Neuronal stem cell (in vitro differentiated cells): ENCODE measurements around the gene FILIP1L.

Experiments used
- DNase-seq: peaks from one replicate; pipeline ENCODE4 v3.0.0-alpha.2; 2013; ENCODE audit warnings: low spot score
- H2AFZ ChIP-seq: one replicate; pipeline ENCODE4 v1.6.1; 2013; ENCODE audit warnings: mild to moderate bottlenecking, low read length, inconsistent platforms
- H2AK5ac ChIP-seq: 2 replicates; pipeline ENCODE4 v1.6.1; 2013; ENCODE audit warnings: low read depth, mild to moderate bottlenecking, inconsistent platforms, low read length, moderate library complexity, mixed read lengths
- H2BK120ac ChIP-seq: 2 replicates; pipeline ENCODE4 v1.6.1; 2013; ENCODE audit warnings: low read depth, mild to moderate bottlenecking, inconsistent platforms, low read length, moderate library complexity, mixed read lengths
- H2BK12ac ChIP-seq: one replicate; pipeline ENCODE4 v1.6.1; 2013; ENCODE audit warnings: low read length, inconsistent platforms
- H2BK15ac ChIP-seq: 2 replicates; pipeline ENCODE4 v1.6.1; 2013; ENCODE audit warnings: mild to moderate bottlenecking, low read length, inconsistent platforms, mixed read lengths
- H2BK5ac ChIP-seq: one replicate; pipeline ENCODE4 v1.6.1; 2013; ENCODE audit warnings: inconsistent platforms, mild to moderate bottlenecking, low read length, moderate library complexity
- H3K14ac ChIP-seq: one replicate; pipeline ENCODE4 v1.6.1; 2013; ENCODE audit warnings: low read length, inconsistent platforms
- H3K18ac ChIP-seq: 2 replicates; pipeline ENCODE4 v1.6.1; 2013; ENCODE audit warnings: low read length, inconsistent platforms
- H3K23ac ChIP-seq: 2 replicates; pipeline ENCODE4 v1.6.1; 2013; ENCODE audit warnings: low read depth, mild to moderate bottlenecking, mixed read lengths, low read length, inconsistent platforms; ENCODE audit not compliant: poor library complexity
- H3K27ac ChIP-seq: replicated peaks from 3 replicates; pipeline ENCODE4 v1.5.1; 2013; ENCODE audit warnings: low read length, inconsistent platforms
- H3K27me3 ChIP-seq, 3 experiments: 2 replicates each; pipeline ENCODE4 v1.6.1; 2013; ENCODE audit warnings: low read length in 3 of 3, mild to moderate bottlenecking in 2 of 3, inconsistent platforms in 1 of 3, low read depth in 1 of 3, mixed read lengths in 1 of 3, moderate library complexity in 1 of 3; ENCODE audit not compliant: control insufficient read depth in 3 of 3, insufficient read depth in 3 of 3
- H3K36me3 ChIP-seq, 2 donors: replicated peaks in 1 of 2; 2 replicates each; pipeline ENCODE4 v1.6.1; 2013; ENCODE audit warnings: low read length in 2 of 2; ENCODE audit not compliant: control insufficient read depth in 2 of 2, insufficient read depth in 2 of 2
- H3K4ac ChIP-seq: 2 replicates; pipeline ENCODE4 v1.6.1; 2013; ENCODE audit warnings: inconsistent platforms, mild to moderate bottlenecking, low read length, moderate library complexity
- H3K4me1 ChIP-seq, 2 donors: 1 replicate in 1 of 2; 2 replicates in 1 of 2; pipeline ENCODE4 v1.6.1; 2013; ENCODE audit warnings: low read length in 2 of 2, low read depth in 1 of 2; ENCODE audit not compliant: control insufficient read depth in 2 of 2, insufficient read depth in 1 of 2
- H3K4me2 ChIP-seq: one replicate; pipeline ENCODE4 v1.6.1; 2013; ENCODE audit warnings: mild to moderate bottlenecking, low read length, inconsistent platforms; ENCODE audit not compliant: insufficient read depth, poor library complexity, severe bottlenecking
- H3K4me3 ChIP-seq, 2 donors: 2 replicates each; pipeline ENCODE4 v1.5.1; 2013; ENCODE audit warnings: low read length in 2 of 2, mild to moderate bottlenecking in 2 of 2, inconsistent platforms in 1 of 2, moderate library complexity in 1 of 2
- H3K79me1 ChIP-seq: one replicate; pipeline ENCODE4 v1.6.1; 2013; ENCODE audit warnings: low read depth, mild to moderate bottlenecking, inconsistent platforms, low read length, moderate library complexity
- H3K9ac ChIP-seq: one replicate; pipeline ENCODE4 v1.6.1; 2013; ENCODE audit warnings: mild to moderate bottlenecking, low read depth, low read length, inconsistent platforms; ENCODE audit not compliant: poor library complexity
- H3K9me3 ChIP-seq, 2 donors: replicated peaks in 1 of 2; 2 replicates each; pipeline versions ENCODE3 to v1.6.1; 2013; ENCODE audit warnings: low read length in 2 of 2, mild to moderate bottlenecking in 2 of 2, inconsistent platforms in 1 of 2, low read depth in 1 of 2, mixed read lengths in 1 of 2, moderate library complexity in 1 of 2; ENCODE audit not compliant: control insufficient read depth in 2 of 2, insufficient read depth in 1 of 2
- H4K8ac ChIP-seq: one replicate; pipeline ENCODE4 v1.6.1; 2013; ENCODE audit warnings: low read depth, mild to moderate bottlenecking, inconsistent platforms, low read length, moderate library complexity
- H4K91ac ChIP-seq: one replicate; pipeline ENCODE4 v1.6.1; 2013; ENCODE audit warnings: low read length, low read depth, mild to moderate bottlenecking, inconsistent platforms; ENCODE audit not compliant: poor library complexity
- WGBS, 2 donors: extraction: QIAGEN DNeasy Blood & Tissue Kit; methylation state at CpG; one replicate each; pipeline ENCODE4 v1.1.7; 2013; ENCODE audit warnings: missing lambda C conversion rate in 2 of 2, mixed read lengths in 1 of 2; ENCODE audit not compliant: insufficient read length in 2 of 2, insufficient replicate concordance in 1 of 2; ENCODE audit errors: extremely low coverage in 2 of 2; 5-methylcytosine and 5-hydroxymethylcytosine counted together

The FILIP1L gene

GRCh38 chr3:100010087-100010417 is 104.2 kb downstream of the FILIP1L start:
- no peak overlapping the region for H3K18ac ChIP-seq
- no peaks in the 10 kb centered on the region for H3K27me3 ChIP-seq
- H3K4me1 ChIP-seq, result peaks cover 4% of the 10 kb centered on the region in 2 donors
- no peak overlapping the region for H2BK5ac ChIP-seq
- no peak overlapping the region for H2BK12ac ChIP-seq
- no peaks in the 10 kb centered on the region for H3K79me1 ChIP-seq
- no CpG with 5 or more reads among the region's 1 CpG for WGBS, 2 donors
- no peak overlapping the region for H2AFZ ChIP-seq
- no peaks in the 10 kb centered on the region for H3K36me3 ChIP-seq
- peaks cover 0 to 3% of the 10 kb centered on the region in 2 donors for H3K9me3 ChIP-seq
- H3K4me3 ChIP-seq, result no peak overlapping the region
- no peak overlapping the region for H3K4ac ChIP-seq
- H3K9ac ChIP-seq, result no peak overlapping the region
- no peak overlapping the region for H3K27ac ChIP-seq
- no peak overlapping the region for H3K23ac ChIP-seq
- H2AK5ac ChIP-seq, result no peak overlapping the region
- H4K8ac ChIP-seq, result no peak overlapping the region
- no peak overlapping the region for H2BK120ac ChIP-seq
- no peak overlapping the region for H3K4me2 ChIP-seq
- no peak overlapping the region for H4K91ac ChIP-seq
- no peak overlapping the region for H2BK15ac ChIP-seq
- no peak for DNase-seq
- H3K14ac ChIP-seq, result no peak overlapping the region

- WGBS, 2 donors, result no CpG with 5 or more reads among the region's 5 CpGs
- Histone ChIP-seq H2BK120ac (no peak overlapping the region), H3K79me1 (no peaks in the 10 kb centered on the region), H2BK15ac (no peak overlapping the region), H3K4ac (no peak overlapping the region), H2BK12ac (no peak overlapping the region), H3K4me2 (no peak overlapping the region), H3K4me1 (peaks cover 4% of the 10 kb centered on the region in 2 donors), H3K27ac (no peak overlapping the region), H3K18ac (no peak overlapping the region), H2AFZ (no peak overlapping the region), H3K36me3 (no peaks in the 10 kb centered on the region), H3K23ac (no peak overlapping the region), H4K8ac (no peak overlapping the region), H3K27me3 (no peaks in the 10 kb centered on the region), H2AK5ac (no peak overlapping the region), H3K9me3 (no peaks in the 10 kb centered on the region), H2BK5ac (no peak overlapping the region), H3K14ac (no peak overlapping the region), H4K91ac (no peak overlapping the region), H3K9ac (no peak overlapping the region), H3K4me3 (no peak overlapping the region)
- DNase-seq, result no peak
These were observed 104.8 kb downstream of the FILIP1L start for GRCh38 chr3:100009276-100010086.

DNA sequence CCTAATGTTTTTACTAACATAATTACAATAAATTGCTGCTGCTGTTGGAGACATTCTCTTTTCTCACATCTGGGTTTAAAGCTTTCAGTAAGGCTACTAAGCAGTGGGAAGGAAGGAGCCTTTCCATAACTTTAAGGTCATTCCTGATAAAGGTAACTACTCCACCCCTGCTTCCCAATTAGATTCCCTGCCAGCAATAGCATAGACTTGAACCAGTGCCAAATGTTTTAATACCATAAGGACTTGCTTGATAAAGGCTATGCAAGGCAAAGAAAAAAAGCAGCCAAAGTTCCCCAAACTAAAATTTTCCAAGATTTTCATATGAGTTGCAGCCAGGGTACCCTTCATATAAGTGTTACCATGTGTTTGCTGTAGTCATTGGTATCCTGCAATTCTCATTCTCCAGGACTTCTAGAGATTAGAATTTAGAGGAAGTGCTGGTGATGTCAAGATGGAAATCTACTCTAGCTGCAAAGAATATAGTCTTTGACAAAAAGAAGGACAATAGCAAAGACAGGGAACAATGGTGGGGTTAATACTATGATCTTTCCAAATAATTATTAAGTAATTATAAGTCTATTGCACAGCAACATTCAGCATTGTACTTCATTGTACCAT is 106.1 kb downstream of the FILIP1L start:
- no peak overlapping the region for H4K91ac ChIP-seq
- H3K4me3 ChIP-seq, result no peak overlapping the region
- H2BK12ac ChIP-seq, result no peak overlapping the region
- no peaks in the 10 kb centered on the region for H3K79me1 ChIP-seq
- no peak overlapping the region for H2AK5ac ChIP-seq
- no peaks in the 10 kb centered on the region for H3K36me3 ChIP-seq
- H4K8ac ChIP-seq, result no peak overlapping the region
- no peak overlapping the region for H2AFZ ChIP-seq
- no peak overlapping the region for H3K9ac ChIP-seq
- H3K9me3 ChIP-seq, result no peaks in the 10 kb centered on the region
- no peak overlapping the region for H3K27ac ChIP-seq
- no peak overlapping the region for H3K23ac ChIP-seq
- H2BK5ac ChIP-seq, result no peak overlapping the region
- no peaks in the 10 kb centered on the region for H3K27me3 ChIP-seq
- no peak overlapping the region for H2BK120ac ChIP-seq
- no peak overlapping the region for H2BK15ac ChIP-seq
- H3K4ac ChIP-seq, result no peak overlapping the region
- H3K4me1 ChIP-seq, result peaks cover 4% of the 10 kb centered on the region in 2 donors
- no peak overlapping the region for H3K4me2 ChIP-seq
- no peak overlapping the region for H3K14ac ChIP-seq
- no peak overlapping the region for H3K18ac ChIP-seq
- DNase-seq, result no peak

- Histone ChIP-seq H3K4me1 (peaks cover 4% of the 10 kb centered on the region in 2 donors), H3K79me1 (no peaks in the 10 kb centered on the region)
- WGBS, 2 donors, result no CpG with 5 or more reads among the region's 3 CpGs
These were observed 107.0 kb downstream of the FILIP1L start for GRCh38 chr3:100007313-100007712.

More at GRCh38 chr3:100007313-100007712, 107.0 kb downstream of the FILIP1L start:
- Histone ChIP-seq H3K9ac (no peak overlapping the region), H4K91ac (no peak overlapping the region), H3K27ac (no peak overlapping the region), H4K8ac (no peak overlapping the region), H3K4ac (no peak overlapping the region), H3K9me3 (no peaks in the 10 kb centered on the region), H2BK120ac (no peak overlapping the region), H2BK12ac (no peak overlapping the region), H3K4me2 (no peak overlapping the region), H3K23ac (no peak overlapping the region), H2BK5ac (no peak overlapping the region), H3K36me3 (no peaks in the 10 kb centered on the region), H3K14ac (no peak overlapping the region), H2AFZ (no peak overlapping the region), H3K27me3 (no peaks in the 10 kb centered on the region), H3K4me3 (no peak overlapping the region), H3K18ac (no peak overlapping the region), H2AK5ac (no peak overlapping the region), H2BK15ac (no peak overlapping the region)
- DNase-seq, result no peak
